A673 (cell line): ENCODE results near the gene ADGRL3. TPM values are rescaled to one million over a fixed set of nuclear protein-coding genes. Genes with fewer than 3 reads are reported as not detected.

ENCODE experiments used
- BruUV-seq: library from RNA; stranded (reverse); fragments of 400-500 nt; replicated peaks from 2 replicates; lab custom pipeline; 2021; lab: Mats Ljungman, UMichigan
- CTCF ChIA-PET: fragments of 300-600 bp; sonication (Branson Sonifier 250); formaldehyde crosslinking; loops from one replicate; lab custom pipeline; 2022; ENCODE audit warnings: antibody characterized with exemption; lab: Charles Lee
- POLR2A ChIA-PET: fragments of 300-600 bp; sonication (Branson Sonifier 250); formaldehyde crosslinking; loops from one replicate; lab custom pipeline; 2022; ENCODE audit warnings: antibody characterized with exemption; ENCODE audit not compliant: low non-redundant PET; lab: Charles Lee
- DNase-seq: peaks from one replicate; pipeline ENCODE4 v3.0.0-alpha.2; 2015; ENCODE audit warnings: low spot score
- H3K27ac ChIP-seq: fragments of 200-600 bp; sonication (generic); 2 replicates; pipeline ENCODE4 v1.5.1; 2016; ENCODE audit warnings: mixed run types, low read depth, mild to moderate bottlenecking, mixed read lengths, antibody characterized with exemption, low read length; ENCODE audit not compliant: poor library complexity, severe bottlenecking
- H3K27me3 ChIP-seq: fragments of 200-600 bp; sonication (generic); replicated peaks from 2 replicates; pipeline ENCODE4 v1.6.1; 2017; ENCODE audit warnings: mixed run types, low read depth, mild to moderate bottlenecking, mixed read lengths, antibody characterized with exemption, low read length; ENCODE audit not compliant: insufficient read depth, poor library complexity
- H3K36me3 ChIP-seq: fragments of 200-600 bp; sonication (generic); 2 replicates; pipeline ENCODE4 v1.6.1; 2016; ENCODE audit warnings: mixed run types, mild to moderate bottlenecking, mixed read lengths, antibody characterized with exemption, low read length; ENCODE audit not compliant: insufficient read depth, poor library complexity, severe bottlenecking
- H3K4me1 ChIP-seq: fragments of 200-600 bp; sonication (generic); 2 replicates; pipeline ENCODE4 v1.6.1; 2017; ENCODE audit warnings: mixed run types, mild to moderate bottlenecking, mixed read lengths, antibody characterized with exemption, low read length; ENCODE audit not compliant: insufficient read depth, poor library complexity, severe bottlenecking
- H3K4me3 ChIP-seq: fragments of 200-600 bp; sonication (generic); 2 replicates; pipeline ENCODE4 v1.5.1; 2016; ENCODE audit warnings: low read depth, mixed run types, mild to moderate bottlenecking, mixed read lengths, low read length; ENCODE audit not compliant: poor library complexity, severe bottlenecking
- H3K9me3 ChIP-seq: fragments of 200-600 bp; sonication (generic); 2 replicates; pipeline ENCODE4 v1.6.1; 2016; ENCODE audit warnings: mixed run types, low read depth, mild to moderate bottlenecking, mixed read lengths, antibody characterized with exemption, low read length; ENCODE audit not compliant: poor library complexity, severe bottlenecking
- CTCF ChIP-seq: fragments of 300-800, 200-600 bp; sonication (generic); conservative IDR thresholded peaks from 2 replicates; pipeline ENCODE4 v1.5.1; 2017; ENCODE audit warnings: low read depth, mild to moderate bottlenecking, antibody characterized with exemption, low read length, moderate library complexity, mixed read lengths
- EZH2 ChIP-seq: fragments of 200-600 bp; sonication (generic); IDR thresholded peaks from 2 replicates; pipeline ENCODE4 v1.6.1; 2017; ENCODE audit warnings: borderline replicate concordance, low read depth, mild to moderate bottlenecking, mixed read lengths, antibody characterized with exemption, low read length; ENCODE audit not compliant: poor library complexity, severe bottlenecking
- intact Hi-C: fragments of 100-400 bp; cut with micrococcal nuclease; formaldehyde crosslinking; loops from one replicate; pipeline ENCODE4 v1.10.0; 2022; ENCODE audit not compliant: unreplicated experiment
- total RNA-seq: library from RNA; stranded (reverse); gene quantifications from 2 replicates; pipeline ENCODE4 v1.2.3, GENCODE V29; 2021

Gene ADGRL3
- total RNA-seq, 1 experiment from 2014 or later: not detected

- no peaks in the 10 kb centered on the region for H3K9me3 ChIP-seq
These were observed 375.7 kb downstream of the ADGRL3 start for GRCh38 chr4:61575796-61576195.

GRCh38 chr4:61579786-61580185, 379.7 kb downstream of the ADGRL3 start:
- CTCF ChIA-PET: no interaction called here
- DNase-seq: no peak
- intact Hi-C loops: no loop called here
- no peak for TF ChIP-seq CTCF
- TF ChIP-seq EZH2: no peak
- Histone ChIP-seq H3K27me3 (no peaks in the 10 kb centered on the region), H3K36me3 (no peaks in the 10 kb centered on the region), H3K27ac (no peak overlapping the region), H3K9me3 (no peaks in the 10 kb centered on the region), H3K4me3 (no peak overlapping the region), H3K4me1 (no peaks in the 10 kb centered on the region)
- no TSS peak for BruUV-seq
- POLR2A ChIA-PET: no interaction called here

More at GRCh38 chr4:61575796-61576195, 375.7 kb downstream of the ADGRL3 start:
- Histone ChIP-seq H3K4me3 (no peak overlapping the region), H3K27me3 (no peaks in the 10 kb centered on the region), H3K27ac (no peak overlapping the region), H3K36me3 (no peaks in the 10 kb centered on the region), H3K4me1 (no peaks in the 10 kb centered on the region)
- CTCF ChIA-PET: no interaction called here
- no peak for TF ChIP-seq CTCF
- no peak for TF ChIP-seq EZH2
- no TSS peak for BruUV-seq
- intact Hi-C loops: no loop called here
- POLR2A ChIA-PET: no interaction called here
- no peak for DNase-seq

GRCh38 chr4:61580721-61581377, 380.7 kb downstream of the ADGRL3 start:
- Histone ChIP-seq H3K4me3 (no peak overlapping the region), H3K36me3 (no peaks in the 10 kb centered on the region), H3K27ac (no peak overlapping the region), H3K27me3 (no peaks in the 10 kb centered on the region), H3K4me1 (no peaks in the 10 kb centered on the region), H3K9me3 (no peaks in the 10 kb centered on the region)
- TF ChIP-seq CTCF (no peak), EZH2 (no peak)
- ChIA-PET POLR2A (no interaction called here), CTCF (no interaction called here)
- BruUV-seq: no TSS peak
- DNase-seq: no peak
- intact Hi-C loops: no loop called here
